ENCODE measurements around the gene ST14.

GRCh38 chr11:130124096-130124495 lies 35.5 kb upstream of the ST14 start:
- no peak; the same call in 1 of the 2 replicates for TF ChIP-seq CTCF (conservative IDR thresholded peaks at IDR 0.05)
- TF ChIP-seq EZH2 (IDR thresholded peaks at IDR 0.05; ENCODE audit: low read depth) = no peak
